HepG2 (cell line): ENCODE results near the gene ZC3H8. TPM values are rescaled to one million over a fixed set of nuclear protein-coding genes. Genes with fewer than 3 reads are reported as not detected.

Experiments
- ATAC-seq: fragments of 200-7000 bp; cut with Tn5 transposase; 3 replicates; pipeline ENCODE4 v1.9.1; 2020; ENCODE audit warnings: mild to moderate bottlenecking, moderate library complexity
- BruUV-seq: library from RNA; stranded (reverse); fragments of 400-500 nt; replicated peaks from 2 replicates; lab custom pipeline; 2021; lab: Mats Ljungman, UMichigan
- CTCF ChIA-PET: fragments of 300-600 bp; formaldehyde crosslinking; extraction: SDS; loops from one replicate; lab custom pipeline; 2021; ENCODE audit warnings: low total read pairs, inconsistent platforms, low intra/inter-chr PET ratio; lab: Yijun Ruan, JAX
- POLR2A ChIA-PET: fragments of 350-600 bp; sonication (Branson Sonifier 250); formaldehyde crosslinking; loops from one replicate; lab custom pipeline; 2020; ENCODE audit warnings: antibody characterized with exemption, inconsistent platforms; lab: Yijun Ruan, JAX
- DNase-seq: peaks from one replicate; pipeline ENCODE4 v3.0.0-alpha.2; 2015; ENCODE audit warnings: low spot score
- FAIRE-seq: peaks from 3 replicates; lab custom pipeline; 2011; peaks lifted over from hg19 to GRCh38; lab: Jason Lieb, UNC
- H2AFZ ChIP-seq: one replicate; pipeline ENCODE4 v1.6.1; 2011; ENCODE audit warnings: low read length, inconsistent platforms
- H3K27ac ChIP-seq: fragments of 300-600 bp; 3 replicates; pipeline ENCODE4 v1.8.0; 2011; ENCODE audit warnings: mixed run types, mild to moderate bottlenecking, mixed read lengths, low read length, inconsistent platforms; ENCODE audit not compliant: insufficient read depth; ENCODE audit errors: extremely low read length
- H3K27me3 ChIP-seq, 2 experiments: fragments of 200-600 bp in 1 of 2; 2 replicates in 1 of 2; 3 replicates in 1 of 2; pipeline versions ENCODE4 v1.6.0 to v1.8.0; 2011; ENCODE audit warnings: low read length in 2 of 2, mild to moderate bottlenecking in 2 of 2, moderate library complexity in 2 of 2, inconsistent platforms in 1 of 2; ENCODE audit not compliant: insufficient read depth in 2 of 2, control insufficient read depth in 1 of 2
- H3K36me3 ChIP-seq, 2 experiments: fragments of 200-600 bp in 1 of 2; replicated peaks in 1 of 2; 2 replicates in 1 of 2; 3 replicates in 1 of 2; pipeline versions ENCODE4 v1.5.1 to v1.8.0; 2011; ENCODE audit warnings: low read length in 2 of 2, inconsistent platforms in 1 of 2; ENCODE audit not compliant: insufficient read depth in 2 of 2, control insufficient read depth in 1 of 2
- H3K4me1 ChIP-seq: 2 replicates; pipeline ENCODE4 v1.5.1; 2012; ENCODE audit warnings: low read length, inconsistent platforms; ENCODE audit not compliant: insufficient read depth
- H3K4me2 ChIP-seq: 2 replicates; pipeline ENCODE4 v1.6.0; 2011; ENCODE audit warnings: low read depth, low read length, inconsistent platforms
- H3K4me3 ChIP-seq, 3 experiments: fragments of 200-600 bp in 1 of 3; sonication (generic), shearing (Covaris generic) in 1 of 3; replicated peaks in 1 of 3; 2 replicates each; pipeline ENCODE4 v1.5.1; 2011 to 2016; ENCODE audit warnings: low read length in 3 of 3, inconsistent platforms in 2 of 3, low read depth in 2 of 3, mild to moderate bottlenecking in 2 of 3, control low read depth in 1 of 3, mixed read lengths in 1 of 3; ENCODE audit not compliant: insufficient read depth in 1 of 3
- H3K79me2 ChIP-seq: one replicate; pipeline ENCODE4 v1.6.1; 2011; ENCODE audit warnings: low read length, inconsistent platforms; ENCODE audit not compliant: insufficient read depth
- H3K9ac ChIP-seq: 2 replicates; pipeline ENCODE4 v1.6.0; 2011; ENCODE audit warnings: mild to moderate bottlenecking, low read depth, low read length, inconsistent platforms; ENCODE audit not compliant: insufficient read depth
- H3K9me3 ChIP-seq: 2 replicates; pipeline ENCODE4 v1.5.1; 2012; ENCODE audit warnings: mild to moderate bottlenecking, low read length
- H4K20me1 ChIP-seq: 2 replicates; pipeline ENCODE4 v1.6.0; 2011; ENCODE audit warnings: inconsistent platforms, mild to moderate bottlenecking, low read length, moderate library complexity; ENCODE audit not compliant: insufficient read depth
- KDM3A ChIP-seq: IDR thresholded peaks from 2 replicates; pipeline ENCODE4 v1.6.1; 2018; ENCODE audit warnings: low read depth, missing compliant biosample characterization
- KDM4B ChIP-seq: sonication (generic); formaldehyde crosslinking; IDR thresholded peaks from 2 replicates; pipeline ENCODE4 v1.4.0; 2020; ENCODE audit warnings: missing genetic modification reagents
- KLF6 ChIP-seq: IDR thresholded peaks from 2 replicates; pipeline ENCODE4 v1.8.0; 2016; ENCODE audit warnings: missing biosample characterization, missing genetic modification reagents
- SOX6 ChIP-seq, 2 experiments: fragments of 450-650 bp in 1 of 2; sonication (generic) in 1 of 2; formaldehyde crosslinking in 1 of 2; IDR thresholded peaks; 2 replicates each; pipeline versions ENCODE4 v1.4.0 to v1.6.1; 2017 to 2020; ENCODE audit warnings: antibody characterized with exemption in 1 of 2, mild to moderate bottlenecking in 1 of 2, missing genetic modification reagents in 1 of 2
- YEATS2 ChIP-seq: sonication (generic); formaldehyde crosslinking; IDR thresholded peaks from 2 replicates; pipeline ENCODE4 v1.4.0; 2020; ENCODE audit warnings: missing genetic modification reagents, borderline replicate concordance
- ZNF207 ChIP-seq: fragments of 450-650 bp; IDR thresholded peaks from 2 replicates; pipeline ENCODE4 v1.6.1; 2016; ENCODE audit warnings: antibody characterized with exemption, borderline replicate concordance
- ZNF256 ChIP-seq: sonication (generic); formaldehyde crosslinking; conservative IDR thresholded peaks from 2 replicates; pipeline ENCODE4 v1.4.0; 2020; ENCODE audit warnings: missing genetic modification reagents
- ZNF382 ChIP-seq: sonication (generic); formaldehyde crosslinking; IDR thresholded peaks from 2 replicates; pipeline ENCODE4 v1.5.0; 2020; ENCODE audit warnings: missing genetic modification reagents, mild to moderate bottlenecking, borderline replicate concordance
- ZNF644 ChIP-seq: IDR thresholded peaks from 2 replicates; pipeline ENCODE4 v1.6.1; 2016; ENCODE audit warnings: low read depth
- ZNF710 ChIP-seq: sonication (generic); formaldehyde crosslinking; IDR thresholded peaks from 2 replicates; pipeline ENCODE4 v1.5.0; 2020; ENCODE audit warnings: mild to moderate bottlenecking, missing genetic modification reagents, borderline replicate concordance
- ZNF713 ChIP-seq: sonication (generic); formaldehyde crosslinking; IDR thresholded peaks from 2 replicates; pipeline ENCODE4 v1.4.0; 2020; ENCODE audit warnings: mild to moderate bottlenecking, missing genetic modification reagents
- ZNF749 ChIP-seq: sonication (generic); formaldehyde crosslinking; IDR thresholded peaks from 2 replicates; pipeline ENCODE4 v1.8.0; 2022; ENCODE audit warnings: mild to moderate bottlenecking, missing genetic modification reagents, moderate library complexity, borderline replicate concordance
- ZSCAN20 ChIP-seq: sonication (generic); formaldehyde crosslinking; IDR thresholded peaks from 2 replicates; pipeline ENCODE4 v1.4.0; 2020; ENCODE audit warnings: missing genetic modification reagents, mild to moderate bottlenecking, borderline replicate concordance
- WGBS: methylation state at CpG from one replicate; pipeline ENCODE4 v1.1.6; 2017; ENCODE audit warnings: low lambda C conversion rate; 5-methylcytosine and 5-hydroxymethylcytosine counted together
- in situ Hi-C: cut with HindIII; loops from 2 replicates; pipeline ENCODE4 v1.10.0; 2017; ENCODE audit warnings: low pct_unique_long_range_greater_than_20kb; ENCODE audit not compliant: extremely low pct_ligation_motif_present
- intact Hi-C: fragments of 100-400 bp; cut with micrococcal nuclease; formaldehyde crosslinking; loops from one replicate; pipeline ENCODE4 v1.10.0; 2022; ENCODE audit not compliant: unreplicated experiment
- polyA plus RNA-seq, 8 experiments: library from polyadenylated mRNA; depleted of rRNA in 3 of 8; stranded (reverse) in 7 of 8; unstranded in 1 of 8; fragments of >200 nt; fragmentation: Illumina TruSeq in 4 of 8; extraction: Trizol in 4 of 8; gene quantifications; 2 replicates each; pipeline versions ENCODE4 v1.2.1 to v1.2.3, GENCODE V29; 2011 to 2016; ENCODE audit warnings: low read depth in 4 of 8, missing spikeins in 1 of 8, mixed read lengths in 1 of 8; ENCODE audit not compliant: insufficient read depth in 1 of 8
- total RNA-seq, 5 experiments: library from RNA; depleted of rRNA; stranded (reverse); fragments of >200 nt; fragmentation: Illumina TruSeq; extraction: Trizol; gene quantifications; 2 replicates each; pipeline ENCODE4 v1.2.3, GENCODE V29; 2016; ENCODE audit warnings: low read depth in 1 of 5

ZC3H8 gene
- total and polyA plus RNA-seq, 2 of the 13 experiments (the other 11 are each of a cell fraction or from before 2014, with no cell fraction given), result 4.5 to 17.0 TPM

- Histone ChIP-seq H3K27ac (no peak overlapping the region), H3K4me2 (no peak overlapping the region), H3K79me2 (no peaks in the 10 kb centered on the region), H3K36me3 (no peaks in the 10 kb centered on the region), H3K9ac (no peak overlapping the region), H3K27me3 (no peaks in the 10 kb centered on the region), H3K4me1 (0 out of 2 replicates have a peak, but pooled peaks cover 6% of the 10 kb centered on the region), H4K20me1 (no peaks in the 10 kb centered on the region), H3K4me3 (no peak overlapping the region), H3K9me3 (no peaks in the 10 kb centered on the region), H2AFZ (no peak overlapping the region)
- BruUV-seq, result no TSS peak
- in situ Hi-C loops (no loop called here), intact Hi-C loops (no loop called here)
- 83% methylated on average over 2 of the region's 2 CpGs for WGBS
- TF ChIP-seq ZNF382 (CRISPR knock-in tag) (no peak), ZNF207 (no peak), SOX6 (IDR thresholded peaks at IDR 0.05) (no peak), SOX6 (CRISPR knock-in tag; IDR thresholded peaks at IDR 0.05) (no peak), KDM3A (CRISPR knock-in tag) (no peak), KLF6 (CRISPR knock-in tag) (no peak), ZNF749 (no peak), YEATS2 (CRISPR knock-in tag) (no peak), KDM4B (CRISPR knock-in tag) (no peak), ZNF256 (CRISPR knock-in tag) (no peak), ZSCAN20 (CRISPR knock-in tag) (no peak), ZNF644 (CRISPR knock-in tag) (no peak), ZNF713 (CRISPR knock-in tag) (no peak), ZNF710 (CRISPR knock-in tag) (no peak)
- FAIRE-seq, result no peak
- DNase-seq, result no peak
- ATAC-seq, result no peak
- CTCF ChIA-PET, result no interaction called here
- POLR2A ChIA-PET, result no interaction called here
Measured at GRCh38 chr2:112304298-112304941, 49.6 kb upstream of the ZC3H8 start.
